Stomach (tissue), 4 donors: ENCODE results near the gene NFYB.

Source experiments
- POLR2A ChIP-seq, 4 donors: fragments of 450-650 bp; IDR thresholded peaks; one replicate each; pipeline ENCODE4 v1.6.1; 2016; ENCODE audit warnings: antibody characterized with exemption in 4 of 4, control low read depth in 2 of 4, mild to moderate bottlenecking in 1 of 4, moderate library complexity in 1 of 4
- TF ChIP-seq, protein P1 (sequence below), 7 experiments: fragments of 450-650 bp in 4 of 7; fragments of 200-600 bp in 3 of 7; sonication (generic) in 3 of 7; IDR thresholded peaks; one replicate each; pipeline ENCODE4 v1.5.1; 2016 to 2019; ENCODE audit warnings: antibody characterized with exemption in 7 of 7, control low read depth in 2 of 7, mild to moderate bottlenecking in 1 of 7

- TF ChIP-seq, protein P1, sequence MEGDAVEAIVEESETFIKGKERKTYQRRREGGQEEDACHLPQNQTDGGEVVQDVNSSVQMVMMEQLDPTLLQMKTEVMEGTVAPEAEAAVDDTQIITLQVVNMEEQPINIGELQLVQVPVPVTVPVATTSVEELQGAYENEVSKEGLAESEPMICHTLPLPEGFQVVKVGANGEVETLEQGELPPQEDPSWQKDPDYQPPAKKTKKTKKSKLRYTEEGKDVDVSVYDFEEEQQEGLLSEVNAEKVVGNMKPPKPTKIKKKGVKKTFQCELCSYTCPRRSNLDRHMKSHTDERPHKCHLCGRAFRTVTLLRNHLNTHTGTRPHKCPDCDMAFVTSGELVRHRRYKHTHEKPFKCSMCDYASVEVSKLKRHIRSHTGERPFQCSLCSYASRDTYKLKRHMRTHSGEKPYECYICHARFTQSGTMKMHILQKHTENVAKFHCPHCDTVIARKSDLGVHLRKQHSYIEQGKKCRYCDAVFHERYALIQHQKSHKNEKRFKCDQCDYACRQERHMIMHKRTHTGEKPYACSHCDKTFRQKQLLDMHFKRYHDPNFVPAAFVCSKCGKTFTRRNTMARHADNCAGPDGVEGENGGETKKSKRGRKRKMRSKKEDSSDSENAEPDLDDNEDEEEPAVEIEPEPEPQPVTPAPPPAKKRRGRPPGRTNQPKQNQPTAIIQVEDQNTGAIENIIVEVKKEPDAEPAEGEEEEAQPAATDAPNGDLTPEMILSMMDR (IDR thresholded peaks at IDR 0.05): no peak
- no peak for TF ChIP-seq POLR2A (IDR thresholded peaks at IDR 0.05)
Measured at GRCh38 chr12:104165801-104166200, 27.8 kb upstream of the NFYB start.
